Lung (tissue), 12 donors: ENCODE results near the gene SPINK7. TPM values are rescaled to one million over a fixed set of nuclear protein-coding genes. Genes with fewer than 3 reads are reported as not detected.

Experiments
- ATAC-seq: fragments of 200-7000 bp; cut with Tn5 transposase; one replicate; pipeline ENCODE4 v1.9.1; 2020; ENCODE audit warnings: moderate number of reproducible peaks; ENCODE audit not compliant: insufficient read depth, low FRiP score
- DNase-seq, 3 donors: peaks; one replicate each; pipeline ENCODE4 v3.0.0-alpha.2; 2013 to 2017
- H3K27ac ChIP-seq, 2 donors: one replicate each; pipeline ENCODE4 v1.5.1; 2013; ENCODE audit warnings: mild to moderate bottlenecking in 2 of 2, moderate library complexity in 2 of 2, control low read depth in 1 of 2, inconsistent platforms in 1 of 2, low read depth in 1 of 2, low read length in 1 of 2
- H3K27me3 ChIP-seq, 3 donors: one replicate each; pipeline ENCODE4 v1.5.1; 2013; ENCODE audit warnings: low read length in 2 of 3; ENCODE audit not compliant: control insufficient read depth in 3 of 3, insufficient read depth in 3 of 3
- H3K36me3 ChIP-seq, 4 donors: one replicate each; pipeline ENCODE4 v1.5.1; 2013; ENCODE audit warnings: low read length in 4 of 4, mild to moderate bottlenecking in 1 of 4, moderate library complexity in 1 of 4; ENCODE audit not compliant: control insufficient read depth in 4 of 4, insufficient read depth in 4 of 4
- H3K4me1 ChIP-seq, 5 donors: one replicate each; pipeline ENCODE4 v1.5.1; 2013; ENCODE audit warnings: low read length in 5 of 5, mild to moderate bottlenecking in 2 of 5, moderate library complexity in 1 of 5; ENCODE audit not compliant: control insufficient read depth in 5 of 5, insufficient read depth in 5 of 5
- H3K4me3 ChIP-seq: one replicate; pipeline ENCODE4 v1.5.1; 2013; ENCODE audit warnings: mild to moderate bottlenecking, control low read depth, moderate library complexity
- H3K9ac ChIP-seq, 2 donors: one replicate each; pipeline ENCODE4 v1.5.1; 2013; ENCODE audit warnings: low read length in 2 of 2, control low read depth in 1 of 2; ENCODE audit not compliant: insufficient read depth in 1 of 2
- H3K9me3 ChIP-seq, 4 donors: one replicate each; pipeline ENCODE4 v1.5.1; 2013; ENCODE audit warnings: low read length in 3 of 4, mild to moderate bottlenecking in 1 of 4, moderate library complexity in 1 of 4; ENCODE audit not compliant: control insufficient read depth in 4 of 4, insufficient read depth in 3 of 4
- WGBS, 2 donors: extraction: QIAGEN DNeasy Blood & Tissue Kit; methylation state at CpG; one replicate each; pipeline ENCODE4 v1.1.7; 2013; 5-methylcytosine and 5-hydroxymethylcytosine counted together
- polyA plus RNA-seq, 2 donors: library from polyadenylated mRNA; stranded (reverse); fragments of 200-250 nt; gene quantifications; one replicate each; pipeline ENCODE4 v1.2.1, GENCODE V29; 2013
- total RNA-seq, 2 donors: library from RNA; depleted of rRNA in 1 of 2; stranded (reverse); fragments of >200 nt in 1 of 2; gene quantifications; one replicate each; pipeline ENCODE4 v1.2.1, GENCODE V29; 2014 to 2021
- TF ChIP-seq, protein P1 (sequence below): IDR thresholded peaks from 2 replicates; pipeline ENCODE4 v1.5.1; 2012; ENCODE audit warnings: mild to moderate bottlenecking; ENCODE audit errors: control extremely low read depth, extremely low read depth
- donor health status: control.
- donor health status: control.
- donor health status: Bipolar disorder and iron deficiency.
- donor health status: healthy.
- donor health status: DM: yes; HTN: yes; CAD: no.

SPINK7 gene
- total and polyA plus RNA-seq, 4 donors, result not detected

DNA sequence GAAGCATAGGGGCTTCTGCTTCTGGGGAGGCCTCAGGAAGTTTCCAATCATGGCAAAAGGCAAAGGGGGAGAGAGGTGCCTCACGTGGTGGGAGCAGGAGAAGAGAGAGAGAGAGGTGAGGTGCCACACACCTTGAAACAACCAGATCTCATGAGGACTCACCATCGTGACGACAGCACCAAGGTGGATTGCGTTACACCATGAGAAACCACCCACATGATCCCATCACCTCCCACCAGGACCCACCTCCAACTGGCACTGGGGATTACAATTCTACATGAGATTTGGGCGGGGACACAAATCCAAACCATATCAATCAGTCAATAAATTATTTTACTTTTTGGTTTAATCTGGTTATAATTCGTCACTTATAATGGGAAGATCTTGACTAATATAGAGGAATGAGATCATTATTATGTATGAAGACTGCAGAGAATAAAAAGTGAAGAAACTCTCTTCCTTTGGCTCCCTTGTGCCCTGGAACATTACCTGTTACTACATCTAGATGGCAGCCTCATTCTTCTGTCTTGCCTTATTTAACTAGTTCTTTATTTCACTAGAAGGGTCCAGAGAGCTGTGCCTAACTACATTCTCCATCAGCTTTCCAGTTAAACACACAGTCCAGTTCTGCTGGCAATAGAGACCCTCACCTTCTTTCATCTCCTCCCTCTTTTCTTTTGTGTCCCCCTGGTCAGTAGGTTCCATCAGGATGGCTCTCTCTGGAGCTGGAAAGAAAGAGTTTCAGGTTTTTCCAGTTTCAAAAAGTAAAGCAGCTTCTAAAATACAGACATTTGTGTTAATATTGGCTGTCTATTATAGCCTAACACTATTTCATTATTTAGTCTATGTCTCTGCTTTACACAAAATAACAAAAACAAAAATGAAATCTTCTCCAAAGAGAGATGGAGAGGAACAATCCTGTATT lies 21.7 kb upstream of the SPINK7 start:
- Histone ChIP-seq H3K9ac (no peak overlapping the region), H3K9me3 (no peaks in the 10 kb centered on the region), H3K36me3 (no peaks in the 10 kb centered on the region), H3K4me3 (no peak overlapping the region), H3K4me1 (no peaks in the 10 kb centered on the region), H3K27ac (no peak overlapping the region), H3K27me3 (no peaks in the 10 kb centered on the region)
- ATAC-seq, result no peak
- TF ChIP-seq, protein P1, sequence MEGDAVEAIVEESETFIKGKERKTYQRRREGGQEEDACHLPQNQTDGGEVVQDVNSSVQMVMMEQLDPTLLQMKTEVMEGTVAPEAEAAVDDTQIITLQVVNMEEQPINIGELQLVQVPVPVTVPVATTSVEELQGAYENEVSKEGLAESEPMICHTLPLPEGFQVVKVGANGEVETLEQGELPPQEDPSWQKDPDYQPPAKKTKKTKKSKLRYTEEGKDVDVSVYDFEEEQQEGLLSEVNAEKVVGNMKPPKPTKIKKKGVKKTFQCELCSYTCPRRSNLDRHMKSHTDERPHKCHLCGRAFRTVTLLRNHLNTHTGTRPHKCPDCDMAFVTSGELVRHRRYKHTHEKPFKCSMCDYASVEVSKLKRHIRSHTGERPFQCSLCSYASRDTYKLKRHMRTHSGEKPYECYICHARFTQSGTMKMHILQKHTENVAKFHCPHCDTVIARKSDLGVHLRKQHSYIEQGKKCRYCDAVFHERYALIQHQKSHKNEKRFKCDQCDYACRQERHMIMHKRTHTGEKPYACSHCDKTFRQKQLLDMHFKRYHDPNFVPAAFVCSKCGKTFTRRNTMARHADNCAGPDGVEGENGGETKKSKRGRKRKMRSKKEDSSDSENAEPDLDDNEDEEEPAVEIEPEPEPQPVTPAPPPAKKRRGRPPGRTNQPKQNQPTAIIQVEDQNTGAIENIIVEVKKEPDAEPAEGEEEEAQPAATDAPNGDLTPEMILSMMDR, result no peak
- peak in 2 of 3 donors; percentile 17 to 50 for DNase-seq
- 74 to 75% methylated on average over 6 of the region's 6 CpGs for WGBS, 2 donors

DNA sequence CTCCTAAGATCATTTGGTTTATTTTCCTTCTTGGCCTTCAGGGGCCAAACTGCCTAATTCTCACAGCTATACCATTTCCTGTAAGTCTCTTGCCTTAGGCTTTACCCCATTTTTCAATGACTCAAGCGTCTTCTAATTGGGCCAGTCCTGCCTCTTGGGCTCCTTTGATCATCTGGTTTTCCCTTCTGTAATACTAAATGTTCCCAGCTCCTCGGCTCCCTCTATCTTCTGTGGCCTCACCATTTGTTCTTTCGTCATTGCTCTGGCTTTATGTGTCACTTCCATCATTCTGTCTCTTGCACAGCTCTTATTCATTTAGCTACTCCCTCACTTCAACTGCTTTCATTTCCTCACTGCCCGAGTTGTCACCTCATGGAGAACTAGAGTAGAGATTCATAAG lies 14.5 kb upstream of the SPINK7 start:
- H3K36me3 ChIP-seq, result no peaks in the 10 kb centered on the region
- DNase-seq (no peak), ATAC-seq (no peak)
- no peaks in the 10 kb centered on the region for H3K27me3 ChIP-seq
- H3K27ac ChIP-seq, result no peak overlapping the region
- no peak overlapping the region for H3K9ac ChIP-seq
- TF ChIP-seq, protein P1, result no peak
- H3K4me1 ChIP-seq, result no peaks in the 10 kb centered on the region
- H3K9me3 ChIP-seq, result no peaks in the 10 kb centered on the region
- WGBS, 2 donors, result 80 to 85% methylated on average over 4 of the region's 4 CpGs
- no peak overlapping the region for H3K4me3 ChIP-seq

DNA sequence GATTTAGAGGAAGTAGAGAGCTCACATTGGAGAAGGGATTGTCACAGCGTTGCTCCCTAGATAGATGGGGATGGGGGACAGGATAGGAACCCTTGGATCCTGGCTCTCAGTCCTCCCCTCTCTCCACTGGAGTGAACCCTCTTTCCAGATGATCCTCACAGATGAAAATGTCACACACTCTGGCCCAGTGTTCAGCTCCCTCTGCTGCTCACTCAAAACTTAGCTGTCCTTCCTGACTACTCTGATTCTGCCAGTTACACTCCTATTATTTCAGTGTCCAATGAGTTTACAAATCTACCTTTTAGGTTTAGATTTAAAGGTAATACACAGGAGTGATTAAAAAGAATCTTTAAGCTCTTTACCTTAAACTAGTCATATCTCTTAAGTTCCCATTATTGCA lies 5.8 kb upstream of the SPINK7 start:
- no peaks in the 10 kb centered on the region for H3K4me1 ChIP-seq
- no peaks in the 10 kb centered on the region for H3K27me3 ChIP-seq
- no peak overlapping the region for H3K9ac ChIP-seq
- H3K4me3 ChIP-seq, result no peak overlapping the region
- peaks cover 0 to 1% (median 0%) of the 10 kb centered on the region in 4 donors for H3K36me3 ChIP-seq
- WGBS, 2 donors, result 86 to 91% methylated on average over 1 of the region's 1 CpG
- H3K27ac ChIP-seq, result no peak overlapping the region
- DNase-seq (no peak), ATAC-seq (no peak)
- H3K9me3 ChIP-seq, result peaks cover 0 to 2% (median 0%) of the 10 kb centered on the region in 4 donors
- TF ChIP-seq, protein P1, result no peak
